ENCODE measurements around the gene CHAT. TPM values are rescaled to one million over a fixed set of nuclear protein-coding genes. Genes with fewer than 3 reads are reported as not detected.

CHAT gene
- total RNA-seq, 1 experiment from 2014 or later: not detected

DNA sequence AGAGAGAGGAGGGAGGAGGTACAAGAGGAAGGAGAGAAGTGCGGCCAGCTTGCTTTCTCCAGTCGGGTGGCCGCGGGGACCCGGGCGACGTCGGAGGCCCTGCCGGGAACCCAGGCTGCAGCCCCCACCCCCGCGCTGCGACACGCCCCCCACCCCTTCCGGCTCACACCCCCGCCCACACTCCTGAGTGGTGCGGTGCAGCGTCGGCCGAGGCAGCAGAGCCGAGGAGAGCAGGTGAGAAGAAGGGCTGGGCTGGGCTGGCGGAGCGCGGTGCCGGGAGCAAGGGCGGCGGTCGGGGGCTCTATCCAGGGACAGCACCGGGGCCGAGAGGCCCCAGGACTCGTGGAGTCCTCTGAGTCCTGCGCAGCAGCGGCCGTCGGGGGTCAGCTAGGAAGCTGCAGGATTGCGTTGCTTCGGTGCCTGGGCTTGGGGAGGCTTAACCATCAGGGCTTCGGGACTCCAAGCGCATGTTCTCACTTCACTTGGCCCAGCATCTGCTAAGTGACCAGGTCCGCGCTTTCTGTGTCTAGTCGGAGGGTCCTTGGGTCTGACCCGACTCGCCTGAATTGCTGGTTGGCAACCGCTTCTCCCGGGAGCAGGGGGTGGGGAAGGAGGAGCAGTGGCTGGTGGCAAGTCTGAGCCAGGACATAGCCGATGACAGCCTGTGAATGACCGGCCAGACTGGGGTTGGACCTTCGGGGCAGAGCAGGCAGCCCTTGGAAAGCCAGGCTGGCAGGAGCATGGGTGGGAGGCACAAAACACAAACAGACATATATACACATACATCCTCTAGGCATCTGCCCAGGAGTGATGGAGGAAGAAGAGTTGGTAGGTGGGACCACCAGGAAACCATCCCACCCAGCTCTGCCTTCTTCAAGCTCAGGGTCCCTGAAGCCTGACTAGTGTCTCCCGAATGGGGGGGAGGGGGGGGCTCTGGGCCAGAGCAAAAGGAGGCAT, 683 bp downstream of the CHAT start:
- ATAC-seq: no peak
- POLR2A ChIA-PET: no interaction called here
- no peak overlapping the region for H3K4me3 ChIP-seq (ENCODE audit: low read depth in 2 of 2, low read length in 2 of 2)
- no peaks in the 10 kb centered on the region for H3K4me1 ChIP-seq (ENCODE audit: control insufficient read depth, insufficient read depth, low read length)
- H3K9me3 ChIP-seq (ENCODE audit: control insufficient read depth, insufficient read depth, low read depth, low read length): no peaks in the 10 kb centered on the region
- H3K27me3 ChIP-seq (ENCODE audit: control insufficient read depth, insufficient read depth, low read length): peaks cover 20% of the 10 kb centered on the region; the same call in 1 of the 2 replicates
- intact Hi-C loops (cut with micrococcal nuclease; ENCODE audit: unreplicated experiment): no loop called here
- no TSS peak for BruUV-seq (replicated peaks)
- DNase-seq (ENCODE audit: low read depth, low spot score): no peak
- in situ Hi-C loops (cut with HindIII; ENCODE audit: low pct_unique_long_range_greater_than_20kb, low sequenced_read_pairs): no loop called here
- no peaks in the 10 kb centered on the region for H3K36me3 ChIP-seq (ENCODE audit: control insufficient read depth, insufficient read depth, low read length)
- CTCF ChIA-PET: no interaction called here
- TF ChIP-seq SIN3A (IDR thresholded peaks at IDR 0.05; ENCODE audit: borderline replicate concordance, insufficient read depth, low read depth, low read length) (no peak), POLR2AphosphoS5 (IDR thresholded peaks at IDR 0.05; ENCODE audit: low read depth, low read length) (no peak), CTCF (IDR thresholded peaks at IDR 0.05) (no peak), TCF7L2 (IDR thresholded peaks at IDR 0.05; ENCODE audit: low read depth, low read length) (no peak)
- TF ChIP-seq, protein P1, sequence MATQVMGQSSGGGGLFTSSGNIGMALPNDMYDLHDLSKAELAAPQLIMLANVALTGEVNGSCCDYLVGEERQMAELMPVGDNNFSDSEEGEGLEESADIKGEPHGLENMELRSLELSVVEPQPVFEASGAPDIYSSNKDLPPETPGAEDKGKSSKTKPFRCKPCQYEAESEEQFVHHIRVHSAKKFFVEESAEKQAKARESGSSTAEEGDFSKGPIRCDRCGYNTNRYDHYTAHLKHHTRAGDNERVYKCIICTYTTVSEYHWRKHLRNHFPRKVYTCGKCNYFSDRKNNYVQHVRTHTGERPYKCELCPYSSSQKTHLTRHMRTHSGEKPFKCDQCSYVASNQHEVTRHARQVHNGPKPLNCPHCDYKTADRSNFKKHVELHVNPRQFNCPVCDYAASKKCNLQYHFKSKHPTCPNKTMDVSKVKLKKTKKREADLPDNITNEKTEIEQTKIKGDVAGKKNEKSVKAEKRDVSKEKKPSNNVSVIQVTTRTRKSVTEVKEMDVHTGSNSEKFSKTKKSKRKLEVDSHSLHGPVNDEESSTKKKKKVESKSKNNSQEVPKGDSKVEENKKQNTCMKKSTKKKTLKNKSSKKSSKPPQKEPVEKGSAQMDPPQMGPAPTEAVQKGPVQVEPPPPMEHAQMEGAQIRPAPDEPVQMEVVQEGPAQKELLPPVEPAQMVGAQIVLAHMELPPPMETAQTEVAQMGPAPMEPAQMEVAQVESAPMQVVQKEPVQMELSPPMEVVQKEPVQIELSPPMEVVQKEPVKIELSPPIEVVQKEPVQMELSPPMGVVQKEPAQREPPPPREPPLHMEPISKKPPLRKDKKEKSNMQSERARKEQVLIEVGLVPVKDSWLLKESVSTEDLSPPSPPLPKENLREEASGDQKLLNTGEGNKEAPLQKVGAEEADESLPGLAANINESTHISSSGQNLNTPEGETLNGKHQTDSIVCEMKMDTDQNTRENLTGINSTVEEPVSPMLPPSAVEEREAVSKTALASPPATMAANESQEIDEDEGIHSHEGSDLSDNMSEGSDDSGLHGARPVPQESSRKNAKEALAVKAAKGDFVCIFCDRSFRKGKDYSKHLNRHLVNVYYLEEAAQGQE (IDR thresholded peaks at IDR 0.05; ENCODE audit: insufficient read depth in 1 of 2, low read depth in 2 of 2, low read length in 1 of 2): no peak
- H3K27ac ChIP-seq (ENCODE audit: low read length): no peak overlapping the region

DNA sequence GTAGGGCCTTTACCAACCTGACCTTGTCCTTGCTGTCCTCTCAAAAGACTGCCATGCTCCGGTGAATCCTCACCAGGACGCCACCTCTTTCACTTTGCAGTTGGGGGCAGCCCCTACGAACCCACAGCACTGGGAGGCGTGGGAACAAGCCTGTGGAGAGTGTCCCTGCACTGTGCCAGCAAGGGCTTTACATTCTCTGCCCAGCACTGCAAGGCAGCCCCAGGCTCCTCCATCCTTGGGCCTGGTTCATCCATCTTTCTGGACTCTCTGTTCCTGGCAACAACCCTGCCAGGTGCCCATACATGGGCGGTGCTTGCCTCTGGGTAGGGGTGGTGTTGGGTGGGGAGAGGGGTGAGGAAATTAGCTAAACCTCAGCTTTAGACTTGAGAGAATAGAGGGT, 1.4 kb downstream of the CHAT start:
- ATAC-seq: no peak
- CTCF ChIA-PET: no interaction called here
- no TSS peak for BruUV-seq (replicated peaks)

More for the DNA sequence above, 1.4 kb downstream of the CHAT start:
- Histone ChIP-seq H3K36me3 (ENCODE audit: control insufficient read depth, insufficient read depth, low read length) (no peaks in the 10 kb centered on the region), H3K4me1 (ENCODE audit: control insufficient read depth, insufficient read depth, low read length) (no peaks in the 10 kb centered on the region), H3K27me3 (ENCODE audit: control insufficient read depth, insufficient read depth, low read length) (peaks cover 23% of the 10 kb centered on the region; the same call in 1 of the 2 replicates), H3K9me3 (ENCODE audit: control insufficient read depth, insufficient read depth, low read depth, low read length) (no peaks in the 10 kb centered on the region), H3K4me3 (ENCODE audit: low read depth in 2 of 2, low read length in 2 of 2) (no peak overlapping the region), H3K27ac (ENCODE audit: low read length) (no peak overlapping the region)
- in situ Hi-C loops (cut with HindIII; ENCODE audit: low pct_unique_long_range_greater_than_20kb, low sequenced_read_pairs) (no loop called here), intact Hi-C loops (cut with micrococcal nuclease; ENCODE audit: unreplicated experiment) (no loop called here)
- POLR2A ChIA-PET: no interaction called here
- TF ChIP-seq, protein P1 (IDR thresholded peaks at IDR 0.05; ENCODE audit: insufficient read depth in 1 of 2, low read depth in 2 of 2, low read length in 1 of 2): no peak
- no peak for TF ChIP-seq POLR2AphosphoS5 (IDR thresholded peaks at IDR 0.05; ENCODE audit: low read depth, low read length)
- no peak for TF ChIP-seq CTCF (IDR thresholded peaks at IDR 0.05)
- TF ChIP-seq TCF7L2 (IDR thresholded peaks at IDR 0.05; ENCODE audit: low read depth, low read length): no peak
- TF ChIP-seq SIN3A (IDR thresholded peaks at IDR 0.05; ENCODE audit: borderline replicate concordance, insufficient read depth, low read depth, low read length): no peak
- DNase-seq (ENCODE audit: low read depth, low spot score): no peak

All from Panc1 (cell line).